ENCODE measurements around the gene FECH.

DNA sequence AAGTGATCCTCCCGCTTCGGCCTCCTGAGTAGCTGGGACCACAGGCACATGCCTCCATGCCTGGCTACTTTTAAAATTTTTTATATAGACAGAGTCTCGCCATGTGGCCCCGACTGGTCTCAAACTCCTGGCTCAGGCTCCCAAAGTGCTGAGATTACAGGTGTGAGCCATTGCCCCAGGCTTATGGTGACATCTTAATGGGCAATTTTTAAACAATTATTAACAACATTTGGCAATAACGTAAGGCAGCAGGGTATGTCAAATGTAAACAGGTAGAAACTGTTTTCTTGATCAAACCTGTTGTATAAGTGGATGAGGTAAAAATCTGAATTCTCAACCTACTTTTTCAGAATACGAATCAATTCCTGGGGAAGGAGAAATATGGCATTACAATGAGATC lies 11.0 kb downstream of the FECH start:
- TF ChIP-seq, protein P1, sequence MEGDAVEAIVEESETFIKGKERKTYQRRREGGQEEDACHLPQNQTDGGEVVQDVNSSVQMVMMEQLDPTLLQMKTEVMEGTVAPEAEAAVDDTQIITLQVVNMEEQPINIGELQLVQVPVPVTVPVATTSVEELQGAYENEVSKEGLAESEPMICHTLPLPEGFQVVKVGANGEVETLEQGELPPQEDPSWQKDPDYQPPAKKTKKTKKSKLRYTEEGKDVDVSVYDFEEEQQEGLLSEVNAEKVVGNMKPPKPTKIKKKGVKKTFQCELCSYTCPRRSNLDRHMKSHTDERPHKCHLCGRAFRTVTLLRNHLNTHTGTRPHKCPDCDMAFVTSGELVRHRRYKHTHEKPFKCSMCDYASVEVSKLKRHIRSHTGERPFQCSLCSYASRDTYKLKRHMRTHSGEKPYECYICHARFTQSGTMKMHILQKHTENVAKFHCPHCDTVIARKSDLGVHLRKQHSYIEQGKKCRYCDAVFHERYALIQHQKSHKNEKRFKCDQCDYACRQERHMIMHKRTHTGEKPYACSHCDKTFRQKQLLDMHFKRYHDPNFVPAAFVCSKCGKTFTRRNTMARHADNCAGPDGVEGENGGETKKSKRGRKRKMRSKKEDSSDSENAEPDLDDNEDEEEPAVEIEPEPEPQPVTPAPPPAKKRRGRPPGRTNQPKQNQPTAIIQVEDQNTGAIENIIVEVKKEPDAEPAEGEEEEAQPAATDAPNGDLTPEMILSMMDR (optimal IDR thresholded peaks at IDR 0.05 in 1 of 3, IDR thresholded peaks at IDR 0.05 in 1 of 3, conservative IDR thresholded peaks at IDR 0.05 in 1 of 3; ENCODE audit: extremely low read depth in 1 of 3, insufficient read depth in 2 of 3, low read length in 3 of 3), result no peak
- TF ChIP-seq EZH2 (IDR thresholded peaks at IDR 0.05; ENCODE audit: low read length), result no peak
